Spleen (tissue), 7 donors: ENCODE measurements around the gene AP4B1.

ENCODE experiments used
- CTCF ChIP-seq, 11 experiments: fragments of 200-600 bp in 7 of 11; fragments of 450-650 bp in 4 of 11; sonication (generic) in 4 of 11; IDR thresholded peaks in 8 of 11; conservative IDR thresholded peaks in 3 of 11; 1 replicate in 7 of 11; 2 replicates in 4 of 11; pipeline versions ENCODE4 v1.4.0 to v1.8.0; 2016 to 2021; ENCODE audit warnings: antibody characterized with exemption in 11 of 11, inconsistent platforms in 4 of 11, mild to moderate bottlenecking in 1 of 11
- POLR2A ChIP-seq, 3 donors: fragments of 450-650 bp; IDR thresholded peaks; one replicate each; pipeline ENCODE4 v1.5.1; 2017; ENCODE audit warnings: antibody characterized with exemption in 3 of 3, mild to moderate bottlenecking in 1 of 3
- donor health status: DM: no; HTN: no; CAD: no; lungs with moderate emphysema.
- donor health status: DM: no; HTN: no; CAD: no.
- donor health status: DM: no; HTN: no; CAD: no.

- TF ChIP-seq POLR2A (IDR thresholded peaks at IDR 0.05) (no peak), CTCF (IDR thresholded peaks at IDR 0.05 in 8 of 11, conservative IDR thresholded peaks at IDR 0.05 in 3 of 11) (no peak)
Observed at GRCh38 chr1:113950908-113951307, 46.3 kb upstream of the AP4B1 start.
